ENCODE measurements around the gene XXYLT1.

DNA sequence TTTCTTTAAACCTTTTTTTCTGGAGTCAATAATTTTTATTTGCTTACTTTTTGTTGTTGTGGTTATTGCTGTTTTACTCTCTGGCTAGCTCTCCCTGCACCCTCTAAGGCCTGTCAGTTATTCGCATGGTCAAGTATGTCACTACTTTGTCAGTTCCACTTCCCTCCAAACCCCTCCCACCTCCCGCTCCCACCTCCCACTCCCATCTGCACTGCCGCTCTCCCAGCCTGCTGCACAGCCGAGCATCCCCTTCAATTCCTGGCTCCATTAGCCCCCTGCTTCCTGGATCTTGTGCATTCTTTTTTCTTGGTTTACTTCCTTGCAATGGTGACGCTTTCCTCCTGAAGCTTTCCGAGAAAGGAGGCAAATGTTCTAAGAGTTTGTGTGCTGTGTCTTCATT is 218.0 kb downstream of the XXYLT1 start:
- TF ChIP-seq, protein P1, sequence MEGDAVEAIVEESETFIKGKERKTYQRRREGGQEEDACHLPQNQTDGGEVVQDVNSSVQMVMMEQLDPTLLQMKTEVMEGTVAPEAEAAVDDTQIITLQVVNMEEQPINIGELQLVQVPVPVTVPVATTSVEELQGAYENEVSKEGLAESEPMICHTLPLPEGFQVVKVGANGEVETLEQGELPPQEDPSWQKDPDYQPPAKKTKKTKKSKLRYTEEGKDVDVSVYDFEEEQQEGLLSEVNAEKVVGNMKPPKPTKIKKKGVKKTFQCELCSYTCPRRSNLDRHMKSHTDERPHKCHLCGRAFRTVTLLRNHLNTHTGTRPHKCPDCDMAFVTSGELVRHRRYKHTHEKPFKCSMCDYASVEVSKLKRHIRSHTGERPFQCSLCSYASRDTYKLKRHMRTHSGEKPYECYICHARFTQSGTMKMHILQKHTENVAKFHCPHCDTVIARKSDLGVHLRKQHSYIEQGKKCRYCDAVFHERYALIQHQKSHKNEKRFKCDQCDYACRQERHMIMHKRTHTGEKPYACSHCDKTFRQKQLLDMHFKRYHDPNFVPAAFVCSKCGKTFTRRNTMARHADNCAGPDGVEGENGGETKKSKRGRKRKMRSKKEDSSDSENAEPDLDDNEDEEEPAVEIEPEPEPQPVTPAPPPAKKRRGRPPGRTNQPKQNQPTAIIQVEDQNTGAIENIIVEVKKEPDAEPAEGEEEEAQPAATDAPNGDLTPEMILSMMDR (IDR thresholded peaks at IDR 0.05) = no peak
- TF ChIP-seq POLR2A (IDR thresholded peaks at IDR 0.05) = no peak
